Lower leg skin (tissue), 4 donors: ENCODE results near the gene BRD7. TPM values are rescaled to one million over a fixed set of nuclear protein-coding genes. Genes with fewer than 3 reads are reported as not detected.

ENCODE experiments used
- DNase-seq, 2 donors: peaks; one replicate each; pipeline ENCODE4 v3.0.0-alpha.2; 2019; ENCODE audit warnings: low spot score in 2 of 2
- H3K4me3 ChIP-seq: fragments of 200-600 bp; sonication (generic); 2 replicates; pipeline ENCODE4 v1.5.1; 2017; ENCODE audit warnings: mild to moderate bottlenecking, low read depth; ENCODE audit not compliant: poor library complexity, severe bottlenecking
- CTCF ChIP-seq, 3 donors: fragments of 450-650 bp; IDR thresholded peaks; one replicate each; pipeline ENCODE4 v1.5.1; 2016; ENCODE audit warnings: antibody characterized with exemption in 3 of 3, mild to moderate bottlenecking in 3 of 3, moderate library complexity in 2 of 3
- POLR2A ChIP-seq, 2 donors: fragments of 450-650 bp; IDR thresholded peaks; one replicate each; pipeline ENCODE4 v1.6.1; 2016 to 2017; ENCODE audit warnings: antibody characterized with exemption in 2 of 2, mild to moderate bottlenecking in 1 of 2, moderate library complexity in 1 of 2
- WGBS, 2 donors: methylation state at CpG; one replicate each; pipeline ENCODE4 v1.1.5; 2018; 5-methylcytosine and 5-hydroxymethylcytosine counted together
- intact Hi-C: fragments of 100-400 bp; cut with DNase I; formaldehyde crosslinking; loops from one replicate; pipeline ENCODE4 v1.15.0; 2023; ENCODE audit warnings: low total_unique reads
- total RNA-seq, 4 donors: library from RNA; depleted of rRNA; stranded (reverse); fragments of >200 nt; gene quantifications; one replicate each; pipeline ENCODE4 v1.1.0, GENCODE V29; 2016

Gene BRD7
- total RNA-seq, 4 donors from 2014 or later = 48.6 to 86.3 (median 52.0) TPM

GRCh38 chr16:50275428-50276325 lies 93.1 kb downstream of the BRD7 start:
- no peak overlapping the region for H3K4me3 ChIP-seq

GRCh38 chr16:50275098-50275415 lies 93.7 kb downstream of the BRD7 start:
- no peak overlapping the region for H3K4me3 ChIP-seq
- no peak for DNase-seq
- intact Hi-C loops = no loop called here
- WGBS, 2 donors = 81 to 100% methylated on average over 2 to 3 of the region's 3 CpGs
- TF ChIP-seq CTCF (IDR thresholded peaks at IDR 0.05) = no peak
- TF ChIP-seq POLR2A (IDR thresholded peaks at IDR 0.05) = no peak

More at GRCh38 chr16:50275428-50276325, 93.1 kb downstream of the BRD7 start:
- DNase-seq = no peak
- intact Hi-C loops = no loop called here
- TF ChIP-seq POLR2A (IDR thresholded peaks at IDR 0.05) = no peak
- TF ChIP-seq CTCF (IDR thresholded peaks at IDR 0.05) = no peak
- 78 to 80% methylated on average over 7 to 12 of the region's 12 CpGs for WGBS, 2 donors

DNA sequence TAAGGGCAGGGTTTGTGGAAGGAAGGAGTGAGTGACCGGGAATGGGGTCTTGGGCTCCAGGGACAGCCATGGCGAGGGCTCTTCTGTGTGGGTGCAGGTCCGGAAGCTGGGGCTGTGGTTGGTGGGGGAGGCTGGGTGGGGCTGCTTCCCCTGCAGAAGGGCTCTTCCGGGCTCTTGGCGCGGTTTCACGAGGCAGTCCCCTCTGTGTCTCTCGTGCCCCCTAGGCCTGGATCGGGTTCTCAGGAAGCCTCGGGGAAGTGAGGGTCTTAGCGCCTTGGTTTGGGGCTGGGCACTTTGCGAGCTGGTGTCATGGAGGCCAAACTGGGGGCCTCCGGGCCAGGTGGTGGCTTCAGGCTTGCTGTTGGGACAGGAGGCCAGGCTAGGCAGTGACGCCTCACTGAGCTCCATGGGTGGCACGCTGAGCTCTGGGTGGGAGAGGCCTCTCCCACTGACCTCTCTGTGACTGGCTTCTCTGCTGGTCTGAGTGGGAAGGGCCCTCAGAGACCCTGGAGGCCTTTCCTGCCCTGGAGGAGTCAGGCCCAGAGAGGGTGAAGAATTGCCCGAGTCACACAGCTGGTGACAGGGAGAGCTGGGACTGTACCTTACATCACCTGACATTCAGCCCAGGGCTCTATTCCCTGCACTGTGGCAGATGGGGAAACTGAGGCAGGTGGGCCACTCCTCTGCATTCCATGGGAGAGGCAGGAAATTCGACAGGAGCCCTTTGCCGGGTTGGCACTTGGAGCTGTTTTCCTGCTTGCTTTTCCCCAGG lies 94.3 kb downstream of the BRD7 start:
- intact Hi-C loops = no loop called here
- no peak for DNase-seq
- WGBS, 2 donors = 69 to 75% methylated on average over 14 to 18 of the region's 18 CpGs
- no peak for TF ChIP-seq POLR2A (IDR thresholded peaks at IDR 0.05)
- TF ChIP-seq CTCF (IDR thresholded peaks at IDR 0.05) = no peak
- H3K4me3 ChIP-seq = no peak overlapping the region

GRCh38 chr16:50273888-50274325 lies 94.9 kb downstream of the BRD7 start:
- intact Hi-C loops = no loop called here
- WGBS, 2 donors = 46 to 49% methylated on average over 13 of the region's 13 CpGs
- no peak overlapping the region for H3K4me3 ChIP-seq
- no peak for TF ChIP-seq POLR2A (IDR thresholded peaks at IDR 0.05)
- no peak for TF ChIP-seq CTCF (IDR thresholded peaks at IDR 0.05)
- no peak for DNase-seq

- TF ChIP-seq CTCF (IDR thresholded peaks at IDR 0.05) (no peak), POLR2A (IDR thresholded peaks at IDR 0.05) (no peak)
- intact Hi-C loops = no loop called here
- DNase-seq = no peak
- 82 to 100% methylated on average over 2 of the region's 2 CpGs for WGBS, 2 donors
- no peak overlapping the region for H3K4me3 ChIP-seq
Observed at GRCh38 chr16:50273382-50273690, 95.5 kb downstream of the BRD7 start.
